Stimulated activated naive CD4-positive, alpha-beta T cell treated with Interleukin-2 at 50 U/mL for 16 hours (primary cell): ENCODE results near the gene TMTC2.
"Not testable (repeated sequence)": the region's sequence is repeated elsewhere in the genome, so short reads cannot be mapped to it uniquely, and the experiment has no call there.

Experiments used
- DNase-seq: peaks from one replicate; lab custom pipeline; 2025; lab: John Stamatoyannopoulos, UW

Gene TMTC2

GRCh38 chr12:82793751-82794281 is 107.1 kb downstream of the TMTC2 start:
- no peak for DNase-seq

GRCh38 chr12:82797480-82797879 is 110.8 kb downstream of the TMTC2 start:
- DNase-seq: no peak

GRCh38 chr12:82800185-82800584 is 113.5 kb downstream of the TMTC2 start:
- DNase-seq: no peak

- no peak for DNase-seq
These were observed 115.4 kb downstream of the TMTC2 start for GRCh38 chr12:82801951-82802610.

DNA sequence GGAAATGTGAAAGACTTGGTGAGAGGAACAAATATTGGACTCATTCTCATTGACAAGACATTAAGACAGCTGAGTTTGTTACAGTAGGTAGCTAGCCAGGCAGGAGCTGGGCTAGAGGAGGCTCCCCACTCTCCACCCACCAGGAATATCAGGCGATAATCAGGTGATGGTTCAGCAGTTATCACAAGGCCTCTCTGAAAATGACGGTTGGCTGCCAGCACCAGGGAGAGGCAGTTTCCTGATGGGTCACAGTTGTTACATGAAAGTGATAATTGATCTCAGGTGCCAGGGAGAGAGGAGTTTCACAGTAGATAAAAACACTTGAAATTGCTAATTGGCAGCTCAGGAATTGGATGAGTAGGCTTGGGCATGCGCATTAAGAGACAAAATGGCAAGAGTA is 116.5 kb downstream of the TMTC2 start:
- no peak for DNase-seq

GRCh38 chr12:82804601-82805000 is 117.9 kb downstream of the TMTC2 start:
- no peak for DNase-seq

- DNase-seq: not testable (repeated sequence)
These were observed 118.3 kb downstream of the TMTC2 start for GRCh38 chr12:82805004-82805403.

- no peak for DNase-seq
These were observed 119.2 kb downstream of the TMTC2 start for GRCh38 chr12:82805812-82806497.

- DNase-seq: no peak
These were observed 120.5 kb downstream of the TMTC2 start for GRCh38 chr12:82807132-82807737.

DNA sequence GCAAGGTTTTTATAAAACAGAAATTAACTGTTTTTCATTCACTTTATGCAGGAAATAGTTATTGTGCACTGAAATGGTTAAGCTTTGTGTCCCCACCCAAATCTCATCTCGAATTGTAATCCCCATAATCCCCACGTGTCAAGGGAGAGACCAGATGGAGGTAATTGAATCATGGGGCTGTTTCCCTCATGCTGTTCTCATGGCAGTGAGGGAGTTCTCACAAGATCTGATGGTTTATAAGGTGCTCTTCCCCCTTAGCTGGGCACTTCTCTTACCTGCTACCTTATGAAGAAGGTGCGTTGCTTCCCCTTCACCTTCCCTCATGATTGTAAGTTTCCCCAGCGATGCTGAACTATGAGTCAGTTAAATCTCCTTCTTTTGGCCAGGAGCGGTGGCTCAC is 123.9 kb downstream of the TMTC2 start:
- DNase-seq: no peak

DNA sequence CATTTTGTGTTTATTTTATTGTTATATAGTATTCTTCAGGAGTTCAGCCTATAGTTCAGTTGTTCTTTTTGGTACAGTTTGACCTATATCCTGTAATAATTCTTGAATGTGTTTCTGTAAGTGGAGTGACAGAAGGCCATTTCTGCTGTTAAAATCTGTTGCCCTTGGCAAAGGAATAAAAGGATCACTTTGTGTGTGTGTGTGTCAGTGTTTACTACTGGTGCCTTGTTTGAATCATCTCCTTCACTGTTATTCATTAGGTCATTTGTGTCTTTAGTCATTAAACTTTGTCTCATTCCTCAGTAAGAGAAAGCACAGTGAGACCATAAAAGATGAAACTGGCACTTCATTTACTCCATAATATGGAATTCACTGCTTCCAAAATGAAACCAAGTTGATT is 130.7 kb downstream of the TMTC2 start:
- no peak for DNase-seq

- no peak for DNase-seq
These were observed 131.7 kb downstream of the TMTC2 start for GRCh38 chr12:82818271-82819035.

DNA sequence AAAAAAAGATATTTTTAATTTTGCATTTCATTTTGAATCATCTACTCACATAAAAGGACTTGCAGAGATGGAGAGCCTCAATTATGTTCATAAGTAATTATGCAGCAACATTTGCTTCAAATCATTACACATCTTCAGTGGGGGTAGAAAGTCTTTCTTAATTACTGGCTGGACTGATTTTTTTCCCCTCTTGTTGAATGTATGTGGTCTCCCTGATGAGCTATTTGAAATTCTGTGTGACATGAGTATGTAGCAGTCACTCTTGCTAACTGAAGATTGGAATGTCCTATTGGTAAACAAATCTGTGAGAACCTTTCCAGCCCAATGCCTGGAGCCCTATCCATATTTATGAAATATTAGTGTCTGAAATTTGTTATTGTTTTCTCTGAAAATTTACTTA is 139.8 kb downstream of the TMTC2 start:
- no peak for DNase-seq

DNA sequence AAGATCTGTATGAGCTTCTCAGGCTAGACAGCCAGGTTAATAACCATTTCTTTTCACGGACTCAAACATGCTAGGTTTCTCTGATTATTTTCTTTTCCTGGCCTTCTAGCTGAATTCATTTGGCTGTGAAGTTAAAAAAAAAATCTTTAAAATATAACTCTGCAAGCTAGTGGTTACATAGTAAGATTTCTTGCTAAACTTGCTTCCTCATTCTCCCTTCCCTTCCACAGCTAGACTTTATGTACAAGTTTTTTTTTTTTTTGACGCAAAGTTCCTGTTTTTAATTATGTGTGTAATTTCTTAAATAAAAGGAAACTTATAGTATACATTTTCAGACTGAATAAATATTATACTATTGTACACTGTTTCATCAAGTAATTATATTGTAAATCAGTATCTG is 145.4 kb downstream of the TMTC2 start:
- DNase-seq: no peak

- no peak for DNase-seq
These were observed 146.3 kb downstream of the TMTC2 start for GRCh38 chr12:82832981-82833380.

DNA sequence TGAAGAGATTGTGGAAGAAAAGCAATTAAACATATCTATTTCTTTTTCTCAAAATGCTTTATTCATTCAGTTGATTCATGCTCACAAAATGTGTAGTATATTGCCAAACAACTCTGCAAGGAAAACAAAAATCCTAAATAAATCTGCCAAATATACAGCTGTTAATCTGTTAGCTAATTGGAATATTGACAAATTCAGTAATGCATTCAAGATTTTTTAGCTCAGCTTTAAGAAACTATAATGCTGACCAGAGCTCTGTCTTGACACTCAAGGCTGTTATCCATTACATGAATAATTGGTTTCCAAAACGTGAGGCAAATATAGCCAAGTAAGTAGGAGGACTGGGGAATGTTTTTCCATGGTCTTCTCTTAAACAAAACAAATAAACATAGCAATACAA is 146.8 kb downstream of the TMTC2 start:
- DNase-seq: no peak

DNA sequence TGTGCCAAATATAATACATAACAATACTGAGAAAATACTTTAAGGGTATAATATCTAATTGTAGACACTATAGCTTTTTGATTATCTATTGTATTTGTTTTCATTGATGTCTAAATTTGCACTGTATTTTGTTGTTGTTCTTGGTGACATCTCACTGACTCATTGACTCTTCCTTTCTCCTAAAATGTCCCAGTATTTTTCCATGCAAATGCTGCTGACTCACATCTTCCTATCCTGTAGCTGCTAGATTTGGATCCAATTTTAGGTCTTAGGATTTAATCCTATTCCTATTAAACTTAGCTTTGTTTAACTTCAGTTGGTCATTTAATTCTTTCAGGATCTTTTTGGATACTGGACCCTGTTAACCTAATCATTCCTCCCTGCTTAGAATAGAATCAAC is 148.5 kb downstream of the TMTC2 start:
- DNase-seq: no peak

DNA sequence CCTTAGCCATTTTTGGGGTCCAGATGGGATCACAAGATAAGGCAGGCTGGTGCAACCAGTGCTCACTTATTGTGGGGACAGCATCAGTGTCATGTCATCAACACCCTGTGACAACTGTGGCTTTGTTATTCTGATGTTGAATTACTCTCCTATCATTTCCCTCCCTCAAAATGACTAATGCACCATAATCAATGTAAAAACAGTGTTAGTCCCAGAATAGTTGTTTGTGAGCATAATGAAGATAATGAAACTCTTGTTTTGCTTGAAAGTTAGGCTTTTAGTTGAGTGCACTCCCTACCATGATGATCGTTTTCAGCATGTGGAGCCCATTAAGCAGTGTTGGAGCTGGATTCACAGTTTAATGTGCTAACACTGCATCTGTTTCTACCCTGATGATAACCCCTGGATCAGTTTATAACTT is 151.4 kb downstream of the TMTC2 start:
- DNase-seq: no peak

GRCh38 chr12:82838827-82839226 is 152.1 kb downstream of the TMTC2 start:
- DNase-seq: no peak

DNA sequence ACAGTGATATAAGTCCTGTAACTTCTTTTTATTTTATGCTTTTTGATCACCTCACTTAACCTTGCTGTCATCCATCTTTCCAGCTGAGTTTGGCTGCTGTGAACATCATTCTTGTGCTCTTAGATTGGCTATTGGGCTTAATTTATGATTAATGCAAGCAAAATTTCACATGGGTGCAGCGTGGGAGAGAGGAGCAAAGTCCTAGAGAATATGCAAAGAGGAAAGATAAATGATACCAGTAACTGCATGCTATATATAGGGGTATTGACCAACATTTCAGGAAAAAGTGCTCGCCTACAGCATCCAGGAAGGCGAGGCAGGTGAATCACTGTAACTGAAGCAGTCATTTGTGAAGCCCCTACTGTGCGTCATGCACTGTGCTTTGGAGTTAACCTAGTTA is 153.1 kb downstream of the TMTC2 start:
- DNase-seq: no peak

DNA sequence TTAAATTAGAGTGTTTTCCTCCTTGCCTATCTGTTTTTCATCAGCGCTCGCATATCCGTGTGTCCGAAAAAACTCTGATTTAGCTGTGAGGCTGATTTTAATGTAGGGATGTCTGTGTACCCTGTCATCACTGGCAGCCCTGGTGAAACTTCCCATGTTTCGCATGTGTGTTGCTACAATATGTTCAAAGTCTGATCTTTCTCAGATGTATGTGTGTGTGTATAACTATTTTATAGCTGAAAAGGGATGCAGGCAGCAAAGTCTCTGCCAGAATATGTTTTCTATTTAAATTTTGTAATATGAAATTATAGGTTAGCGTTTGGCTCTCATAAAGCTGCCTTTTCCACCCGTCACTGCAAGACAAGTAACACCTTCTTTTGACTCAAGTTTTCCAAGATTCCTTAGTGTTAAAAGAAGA is 154.8 kb downstream of the TMTC2 start:
- DNase-seq: no peak

DNA sequence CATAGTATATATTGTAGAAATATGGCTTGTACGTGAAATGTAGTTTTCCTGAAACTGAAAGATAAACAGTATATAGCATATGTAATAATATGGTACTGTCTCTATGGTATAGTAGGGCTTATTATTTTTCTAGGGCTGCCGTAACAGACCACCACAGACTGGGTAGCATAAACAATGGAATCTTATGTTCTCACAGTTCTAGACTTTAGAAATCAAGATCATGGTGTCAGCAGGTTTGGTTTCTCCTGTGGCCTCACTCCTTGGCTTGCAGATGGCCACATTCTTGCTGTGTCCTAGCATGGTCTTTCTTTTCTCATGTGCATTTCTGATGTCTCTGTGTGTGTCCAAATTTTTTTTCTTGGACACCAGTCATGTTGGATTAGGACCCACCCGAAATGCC is 155.8 kb downstream of the TMTC2 start:
- DNase-seq: no peak
